SK-N-MC (cell line): ENCODE data around the gene FNDC5.
A peak's percentile ranks its signal among the peaks of the same experiment; 100 is the strongest.

Source experiments
- DNase-seq: peaks from one replicate; pipeline ENCODE4 v3.0.0-alpha.2; 2011; ENCODE audit warnings: low read depth, low spot score
- H3K27ac ChIP-seq: fragments of 200-600 bp; sonication (generic); 2 replicates; pipeline ENCODE4 v1.5.1; 2016; ENCODE audit warnings: mixed run types
- H3K36me3 ChIP-seq: fragments of 200-600 bp; sonication (generic); 2 replicates; pipeline ENCODE4 v1.6.1; 2017; ENCODE audit warnings: antibody characterized with exemption, low read length, mixed read lengths; ENCODE audit not compliant: insufficient read depth
- H3K4me3 ChIP-seq: fragments of 200-600 bp; sonication (generic); 2 replicates; pipeline ENCODE4 v1.5.1; 2016
- H3K9ac ChIP-seq: fragments of 200-600 bp; sonication (generic); 2 replicates; pipeline ENCODE4 v1.8.0; 2017; ENCODE audit warnings: mixed run types, mixed read lengths; ENCODE audit not compliant: insufficient read length
- H3K9me3 ChIP-seq: fragments of 200-600 bp; sonication (generic); 2 replicates; pipeline ENCODE4 v1.6.1; 2017; ENCODE audit warnings: low read depth, mild to moderate bottlenecking, antibody characterized with exemption, low read length, moderate library complexity, mixed read lengths
- EZH2 ChIP-seq: fragments of 200-600 bp; sonication (generic); IDR thresholded peaks from one replicate; pipeline ENCODE4 v1.6.1; 2017; ENCODE audit warnings: antibody characterized with exemption
- FOXP2 ChIP-seq: optimal IDR thresholded peaks from 2 replicates; pipeline ENCODE3; 2011; ENCODE audit warnings: mild to moderate bottlenecking, moderate library complexity; ENCODE audit not compliant: insufficient read depth; ENCODE audit errors: extremely low read length, control extremely low read depth
- POLR2AphosphoS5 ChIP-seq: IDR thresholded peaks from 2 replicates; pipeline ENCODE4 v1.6.1; 2012; ENCODE audit warnings: mild to moderate bottlenecking, low read depth, low read length, borderline replicate concordance

Gene FNDC5

GRCh38 chr1:32888134-32888533 lies 17.4 kb upstream of the FNDC5 start:
- no peak for DNase-seq
- Histone ChIP-seq H3K36me3 (no peaks in the 10 kb centered on the region), H3K9me3 (no peaks in the 10 kb centered on the region), H3K9ac (no peak overlapping the region), H3K4me3 (no peak overlapping the region), H3K27ac (no peak overlapping the region)
- TF ChIP-seq EZH2 (no peak), FOXP2 (no peak), POLR2AphosphoS5 (no peak)

GRCh38 chr1:32887623-32888022 lies 16.9 kb upstream of the FNDC5 start:
- no peak overlapping the region for H3K27ac ChIP-seq
- TF ChIP-seq FOXP2 (no peak), POLR2AphosphoS5 (no peak), EZH2 (no peak)
- no peaks in the 10 kb centered on the region for H3K36me3 ChIP-seq
- no peaks in the 10 kb centered on the region for H3K9me3 ChIP-seq
- no peak overlapping the region for H3K9ac ChIP-seq
- H3K4me3 ChIP-seq: no peak overlapping the region
- DNase-seq: no peak

GRCh38 chr1:32886828-32887414 lies 16.2 kb upstream of the FNDC5 start:
- TF ChIP-seq FOXP2 (no peak), POLR2AphosphoS5 (no peak), EZH2 (no peak)
- DNase-seq: no peak
- Histone ChIP-seq H3K27ac (no peak overlapping the region), H3K9ac (no peak overlapping the region), H3K9me3 (no peaks in the 10 kb centered on the region), H3K4me3 (no peak overlapping the region), H3K36me3 (no peaks in the 10 kb centered on the region)

GRCh38 chr1:32886004-32886827 lies 15.5 kb upstream of the FNDC5 start, which contains the start of gene HPCA:
HPCA (plus strand) TSS chr1:32886491; CDS start chr1:32888899, 2,408 bp downstream.
- Histone ChIP-seq H3K36me3 (no peaks in the 10 kb centered on the region), H3K4me3 (peak within 1 kb of the TSS; percentile 61), H3K9ac (no peak within 1 kb of the TSS), H3K27ac (no peak within 1 kb of the TSS), H3K9me3 (no peaks in the 10 kb centered on the region)
- no peak for TF ChIP-seq EZH2
- TF ChIP-seq FOXP2: no peak
- TF ChIP-seq POLR2AphosphoS5: no peak
- DNase-seq: no peak

- no peak overlapping the region for H3K4me3 ChIP-seq
Measured at GRCh38 chr1:32885676-32886003, 14.9 kb upstream of the FNDC5 start.

GRCh38 chr1:32884726-32885125 lies 14.0 kb upstream of the FNDC5 start:
- DNase-seq: no peak
- Histone ChIP-seq H3K27ac (no peak overlapping the region), H3K9ac (no peak overlapping the region), H3K4me3 (no peak overlapping the region), H3K9me3 (no peaks in the 10 kb centered on the region), H3K36me3 (no peaks in the 10 kb centered on the region)
- TF ChIP-seq POLR2AphosphoS5 (no peak), FOXP2 (no peak), EZH2 (no peak)

More at GRCh38 chr1:32885676-32886003, 14.9 kb upstream of the FNDC5 start:
- TF ChIP-seq EZH2 (no peak), FOXP2 (no peak), POLR2AphosphoS5 (no peak)
- Histone ChIP-seq H3K9ac (no peak overlapping the region), H3K27ac (no peak overlapping the region), H3K36me3 (no peaks in the 10 kb centered on the region), H3K9me3 (no peaks in the 10 kb centered on the region)
- DNase-seq: no peak

GRCh38 chr1:32884032-32884372 lies 13.3 kb upstream of the FNDC5 start:
- no peak for DNase-seq
- Histone ChIP-seq H3K4me3 (no peak overlapping the region), H3K9me3 (no peaks in the 10 kb centered on the region), H3K27ac (no peak overlapping the region), H3K36me3 (no peaks in the 10 kb centered on the region), H3K9ac (no peak overlapping the region)
- TF ChIP-seq FOXP2: no peak
- no peak for TF ChIP-seq POLR2AphosphoS5
- TF ChIP-seq EZH2: no peak

- Histone ChIP-seq H3K9me3 (no peaks in the 10 kb centered on the region), H3K36me3 (no peaks in the 10 kb centered on the region), H3K4me3 (no peak overlapping the region), H3K9ac (no peak overlapping the region), H3K27ac (no peak overlapping the region)
- DNase-seq: no peak
- TF ChIP-seq FOXP2 (no peak), EZH2 (no peak), POLR2AphosphoS5 (no peak)
Measured at GRCh38 chr1:32883338-32884031, 12.8 kb upstream of the FNDC5 start.
